MM.1S (cell line): ENCODE results near the gene GNAQ.
"Not testable (repeated sequence)": the region's sequence is repeated elsewhere in the genome, so short reads cannot be mapped to it uniquely, and the experiment has no call there.

ENCODE experiments used
- DNase-seq: peaks from one replicate; pipeline ENCODE4 v3.0.0-alpha.2; 2015
- H2AFZ ChIP-seq: fragments of 300-600 bp; sonication (generic); 2 replicates; pipeline ENCODE4 v1.6.0; 2016; ENCODE audit warnings: antibody characterized with exemption, low read length
- H3F3A ChIP-seq: fragments of 300-600 bp; sonication (generic); 2 replicates; pipeline ENCODE4 v1.6.1; 2016; ENCODE audit warnings: mild to moderate bottlenecking, antibody characterized with exemption, low read length, moderate library complexity, mixed read lengths; ENCODE audit not compliant: insufficient read depth
- H3K27ac ChIP-seq: fragments of 300-600 bp; sonication (generic); 2 replicates; pipeline ENCODE4 v1.5.1; 2016; ENCODE audit warnings: mild to moderate bottlenecking, low read length
- H3K27me3 ChIP-seq: fragments of 300-600 bp; sonication (generic); replicated peaks from 2 replicates; pipeline ENCODE4 v1.6.0; 2016; ENCODE audit warnings: low read length; ENCODE audit not compliant: insufficient read depth
- H3K36me3 ChIP-seq: fragments of 300-600 bp; sonication (generic); replicated peaks from 2 replicates; pipeline ENCODE4 v1.6.1; 2016; ENCODE audit warnings: mild to moderate bottlenecking, low read length, mixed read lengths; ENCODE audit not compliant: insufficient read depth
- H3K4me1 ChIP-seq: fragments of 300-600 bp; sonication (generic); 2 replicates; pipeline ENCODE4 v1.6.1; 2016; ENCODE audit warnings: low read length, mixed read lengths
- H3K4me2 ChIP-seq: fragments of 300-600 bp; sonication (generic); 2 replicates; pipeline ENCODE4 v1.6.0; 2016; ENCODE audit warnings: low read depth, low read length
- H3K4me3 ChIP-seq: fragments of 300-600 bp; sonication (generic); 2 replicates; pipeline ENCODE4 v1.5.1; 2016; ENCODE audit warnings: low read length, mixed read lengths
- H3K79me2 ChIP-seq: fragments of 300-600 bp; sonication (generic); 2 replicates; pipeline ENCODE4 v1.6.1; 2016; ENCODE audit warnings: mixed run types, low read length, mixed read lengths
- H3K9ac ChIP-seq: fragments of 300-600 bp; sonication (generic); 2 replicates; pipeline ENCODE4 v1.6.1; 2016; ENCODE audit warnings: low read length, mixed read lengths
- H3K9me2 ChIP-seq: fragments of 300-600 bp; sonication (generic); replicated peaks from 2 replicates; pipeline ENCODE4 v1.6.1; 2016; ENCODE audit warnings: mild to moderate bottlenecking, low read length, mixed read lengths; ENCODE audit not compliant: insufficient read depth
- H3K9me3 ChIP-seq: fragments of 300-600 bp; sonication (generic); replicated peaks from 2 replicates; pipeline ENCODE4 v1.6.1; 2016; ENCODE audit warnings: mild to moderate bottlenecking, low read length, mixed read lengths; ENCODE audit not compliant: insufficient read depth
- H4K20me1 ChIP-seq: fragments of 300-600 bp; sonication (generic); 2 replicates; pipeline ENCODE4 v1.6.1; 2016; ENCODE audit warnings: mild to moderate bottlenecking, low read length, moderate library complexity, mixed read lengths; ENCODE audit not compliant: insufficient read depth
- CTCF ChIP-seq: fragments of 300-600 bp; sonication (generic); IDR thresholded peaks from 2 replicates; pipeline ENCODE4 v1.5.1; 2016; ENCODE audit warnings: antibody characterized with exemption, low read length, mixed read lengths
- EZH2 ChIP-seq: fragments of 300-600 bp; sonication (generic); optimal IDR thresholded peaks from 2 replicates; pipeline ENCODE3; 2017; ENCODE audit warnings: low read depth, mild to moderate bottlenecking, antibody characterized with exemption, low read length, mixed read lengths
- EZH2phosphoT487 ChIP-seq: fragments of 300-600 bp; sonication (generic); IDR thresholded peaks from 2 replicates; pipeline ENCODE4 v1.6.1; 2018; ENCODE audit warnings: antibody characterized with exemption, low read length

Gene GNAQ

GRCh38 chr9:77763566-77763965 lies 268.0 kb downstream of the GNAQ start:
- DNase-seq, result no peak
- Histone ChIP-seq H2AFZ (no peak overlapping the region), H3K4me3 (no peak overlapping the region), H3K27ac (no peak overlapping the region), H3K4me1 (no peaks in the 10 kb centered on the region), H3K4me2 (no peak overlapping the region), H3K9me2 (no peaks in the 10 kb centered on the region), H3K9ac (no peak overlapping the region), H3K9me3 (no peaks in the 10 kb centered on the region), H3F3A (no peaks in the 10 kb centered on the region), H4K20me1 (no peaks in the 10 kb centered on the region), H3K36me3 (no peaks in the 10 kb centered on the region), H3K27me3 (no peaks in the 10 kb centered on the region), H3K79me2 (no peaks in the 10 kb centered on the region)
- TF ChIP-seq CTCF (no peak), EZH2 (no peak), EZH2phosphoT487 (no peak)

GRCh38 chr9:77760919-77761318 lies 270.7 kb downstream of the GNAQ start:
- H4K20me1 ChIP-seq, H3K9me2 ChIP-seq, H3K4me1 ChIP-seq, H3K79me2 ChIP-seq, DNase-seq, H2AFZ ChIP-seq, H3F3A ChIP-seq, H3K9me3 ChIP-seq, H3K4me2 ChIP-seq, H3K27ac ChIP-seq, H3K27me3 ChIP-seq, H3K4me3 ChIP-seq, H3K36me3 ChIP-seq, H3K9ac ChIP-seq: not testable (repeated sequence)

- DNase-seq, result no peak
- Histone ChIP-seq H3F3A (no peaks in the 10 kb centered on the region), H3K9me3 (no peaks in the 10 kb centered on the region), H3K4me3 (no peak overlapping the region), H3K27me3 (no peaks in the 10 kb centered on the region), H3K4me2 (no peak overlapping the region), H3K4me1 (no peaks in the 10 kb centered on the region), H3K79me2 (no peaks in the 10 kb centered on the region), H3K36me3 (no peaks in the 10 kb centered on the region), H3K9ac (no peak overlapping the region), H3K9me2 (no peaks in the 10 kb centered on the region), H4K20me1 (no peaks in the 10 kb centered on the region), H2AFZ (no peak overlapping the region), H3K27ac (no peak overlapping the region)
- no peak for TF ChIP-seq CTCF
- no peak for TF ChIP-seq EZH2phosphoT487
- no peak for TF ChIP-seq EZH2
Measured at GRCh38 chr9:77759391-77759790, 272.2 kb downstream of the GNAQ start.

GRCh38 chr9:77756449-77756848 lies 275.2 kb downstream of the GNAQ start:
- no peak overlapping the region for H3K27ac ChIP-seq
- no peaks in the 10 kb centered on the region for H3K9me3 ChIP-seq
- no peak overlapping the region for H3K9ac ChIP-seq
- no peaks in the 10 kb centered on the region for H3F3A ChIP-seq
- H3K9me2 ChIP-seq, result no peaks in the 10 kb centered on the region
- no peaks in the 10 kb centered on the region for H3K27me3 ChIP-seq
- no peak overlapping the region for H2AFZ ChIP-seq
- no peaks in the 10 kb centered on the region for H3K36me3 ChIP-seq
- DNase-seq, result no peak
- no peaks in the 10 kb centered on the region for H4K20me1 ChIP-seq
- no peaks in the 10 kb centered on the region for H3K4me1 ChIP-seq
- H3K79me2 ChIP-seq, result no peaks in the 10 kb centered on the region
- H3K4me2 ChIP-seq, result no peak overlapping the region
- TF ChIP-seq CTCF (peak; percentile 29), EZH2 (no peak)
- H3K4me3 ChIP-seq, result no peak overlapping the region
